Esophagus squamous epithelium (tissue), 4 donors: ENCODE data around the gene FIGN.

ENCODE experiments used
- POLR2A ChIP-seq, 4 donors: fragments of 450-650 bp; IDR thresholded peaks; one replicate each; pipeline ENCODE4 v1.6.1; 2017; ENCODE audit warnings: antibody characterized with exemption in 4 of 4, mild to moderate bottlenecking in 4 of 4, moderate library complexity in 3 of 4
- TF ChIP-seq, protein P1 (sequence below), 6 experiments: fragments of 450-650 bp in 4 of 6; fragments of 200-600 bp in 2 of 6; sonication (generic) in 2 of 6; IDR thresholded peaks; one replicate each; pipeline ENCODE4 v1.5.1; 2016 to 2019; ENCODE audit warnings: antibody characterized with exemption in 6 of 6, mild to moderate bottlenecking in 4 of 6, moderate library complexity in 4 of 6

DNA sequence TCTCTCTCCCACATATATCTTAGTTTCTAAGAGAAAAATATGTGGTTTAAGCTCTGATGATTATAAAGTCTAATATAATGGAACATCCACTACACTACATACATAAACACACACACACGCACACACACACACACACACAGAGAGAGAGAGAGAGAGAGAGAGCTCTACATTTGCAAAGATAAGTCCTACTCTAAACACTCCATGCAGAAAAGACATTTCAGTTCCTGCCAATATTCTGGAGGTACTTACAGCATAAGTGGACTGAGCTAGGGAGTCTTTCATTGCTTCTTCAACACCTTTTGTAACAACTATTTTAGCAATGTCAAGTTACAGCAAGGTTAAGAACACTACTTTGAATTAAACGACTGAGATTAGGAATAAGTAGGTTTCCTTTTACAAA lies 80.1 kb downstream of the FIGN start:
- TF ChIP-seq, protein P1, sequence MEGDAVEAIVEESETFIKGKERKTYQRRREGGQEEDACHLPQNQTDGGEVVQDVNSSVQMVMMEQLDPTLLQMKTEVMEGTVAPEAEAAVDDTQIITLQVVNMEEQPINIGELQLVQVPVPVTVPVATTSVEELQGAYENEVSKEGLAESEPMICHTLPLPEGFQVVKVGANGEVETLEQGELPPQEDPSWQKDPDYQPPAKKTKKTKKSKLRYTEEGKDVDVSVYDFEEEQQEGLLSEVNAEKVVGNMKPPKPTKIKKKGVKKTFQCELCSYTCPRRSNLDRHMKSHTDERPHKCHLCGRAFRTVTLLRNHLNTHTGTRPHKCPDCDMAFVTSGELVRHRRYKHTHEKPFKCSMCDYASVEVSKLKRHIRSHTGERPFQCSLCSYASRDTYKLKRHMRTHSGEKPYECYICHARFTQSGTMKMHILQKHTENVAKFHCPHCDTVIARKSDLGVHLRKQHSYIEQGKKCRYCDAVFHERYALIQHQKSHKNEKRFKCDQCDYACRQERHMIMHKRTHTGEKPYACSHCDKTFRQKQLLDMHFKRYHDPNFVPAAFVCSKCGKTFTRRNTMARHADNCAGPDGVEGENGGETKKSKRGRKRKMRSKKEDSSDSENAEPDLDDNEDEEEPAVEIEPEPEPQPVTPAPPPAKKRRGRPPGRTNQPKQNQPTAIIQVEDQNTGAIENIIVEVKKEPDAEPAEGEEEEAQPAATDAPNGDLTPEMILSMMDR (IDR thresholded peaks at IDR 0.05): no peak
- no peak for TF ChIP-seq POLR2A (IDR thresholded peaks at IDR 0.05)
